Measurements from ENCODE around the gene FOXO3. TPM values are rescaled to one million over a fixed set of nuclear protein-coding genes. Genes with fewer than 3 reads are reported as not detected.

Gene FOXO3
- total and polyA plus RNA-seq, 2 of the 13 experiments (the other 11 are each of a cell fraction or from before 2014, with no cell fraction given), result 16.0 to 22.5 TPM

GRCh38 chr6:108716801-108717791 lies 156.4 kb downstream of the FOXO3 start (continued):
- TF ChIP-seq UBTF (CRISPR knock-in tag; IDR thresholded peaks at IDR 0.05) (peak; percentile 67), POGK (CRISPR knock-in tag; conservative IDR thresholded peaks at IDR 0.05) (0 out of 2 replicates have a peak, but pooled peaks have one; percentile 44), NR2F6 (IDR thresholded peaks at IDR 0.05) (no peak), NR2F6 (CRISPR knock-in tag; IDR thresholded peaks at IDR 0.05) (0 out of 2 replicates have a peak, but pooled peaks have one; percentile 27), ISL2 (CRISPR knock-in tag; IDR thresholded peaks at IDR 0.05) (0 out of 2 replicates have a peak, but pooled peaks have one; percentile 24), KLF9 (CRISPR knock-in tag; IDR thresholded peaks at IDR 0.05; ENCODE audit: low read depth) (no peak), ZSCAN25 (CRISPR knock-in tag; IDR thresholded peaks at IDR 0.05) (peak; percentile 62; the same call in 1 of the 2 replicates), ZNF816 (CRISPR knock-in tag; IDR thresholded peaks at IDR 0.05; ENCODE audit: borderline replicate concordance) (peak; percentile 36; the same call in 1 of the 2 replicates), DMTF1 (CRISPR knock-in tag; IDR thresholded peaks at IDR 0.05) (no peak), ZNF777 (CRISPR knock-in tag; IDR thresholded peaks at IDR 0.05) (peak; percentile 34; the same call in 1 of the 2 replicates), FOXC1 (CRISPR knock-in tag; IDR thresholded peaks at IDR 0.05; ENCODE audit: borderline replicate concordance) (0 out of 2 replicates have a peak, but pooled peaks have one; percentile 17), SALL1 (CRISPR knock-in tag; IDR thresholded peaks at IDR 0.05) (peak; percentile 62), ZNF543 (CRISPR knock-in tag; IDR thresholded peaks at IDR 0.05) (peak; percentile 31; the same call in 1 of the 2 replicates), JUND (CRISPR knock-in tag; IDR thresholded peaks at IDR 0.05) (no peak), ZNF709 (CRISPR knock-in tag; IDR thresholded peaks at IDR 0.05) (no peak), XRCC5 (optimal IDR thresholded peaks at IDR 0.05; ENCODE audit: low read length) (peak; percentile 26), MTA3 (CRISPR knock-in tag; IDR thresholded peaks at IDR 0.05) (no peak), ZFP90 (CRISPR knock-in tag; IDR thresholded peaks at IDR 0.05; ENCODE audit: borderline replicate concordance) (0 out of 2 replicates have a peak, but pooled peaks have one; percentile 42), YEATS4 (CRISPR knock-in tag; IDR thresholded peaks at IDR 0.05; ENCODE audit: borderline replicate concordance) (peak; percentile 47; the same call in 1 of the 2 replicates), REPIN1 (CRISPR knock-in tag; IDR thresholded peaks at IDR 0.05; ENCODE audit: borderline replicate concordance, low read depth) (0 out of 2 replicates have a peak, but pooled peaks have one; percentile 35), ZNF556 (CRISPR knock-in tag; IDR thresholded peaks at IDR 0.05; ENCODE audit: borderline replicate concordance) (0 out of 2 replicates have a peak, but pooled peaks have one; percentile 40), TMF1 (CRISPR knock-in tag; IDR thresholded peaks at IDR 0.05; ENCODE audit: low read depth) (peak; percentile 58; the same call in 1 of the 2 replicates), ZNF75D (CRISPR knock-in tag; IDR thresholded peaks at IDR 0.05; ENCODE audit: borderline replicate concordance) (no peak)
